CD4-positive, alpha-beta T cell treated with Interleukin-21 for 1 hour (primary cell): ENCODE results near the gene GNG5.
"Not testable (repeated sequence)": the region's sequence is repeated elsewhere in the genome, so short reads cannot be mapped to it uniquely, and the experiment has no call there.

Experiments
- DNase-seq: peaks from one replicate; pipeline ENCODE4 v3.0.0-alpha.2; 2020

The GNG5 gene

GRCh38 chr1:84481317-84481716 is 25.1 kb downstream of the GNG5 start:
- no peak for DNase-seq

GRCh38 chr1:84480650-84481049 is 25.7 kb downstream of the GNG5 start:
- DNase-seq: no peak

GRCh38 chr1:84479998-84480397 is 26.4 kb downstream of the GNG5 start:
- no peak for DNase-seq

- peak; percentile 83 for DNase-seq
Measured at GRCh38 chr1:84478876-84479868, 27.2 kb downstream of the GNG5 start, which contains the start of gene RPF1. TSS of gene RPF1 (plus strand) at chr1:84479266. CDS start at chr1:84479282, 16 bp downstream.

GRCh38 chr1:84476225-84476624 is 30.2 kb downstream of the GNG5 start:
- no peak for DNase-seq

- DNase-seq: no peak
Measured at GRCh38 chr1:84467298-84467697, 39.1 kb downstream of the GNG5 start.

- no peak for DNase-seq
Measured at GRCh38 chr1:84462118-84462517, 44.3 kb downstream of the GNG5 start.

- no peak for DNase-seq
Measured at GRCh38 chr1:84452436-84452835, 53.9 kb downstream of the GNG5 start.

GRCh38 chr1:84450910-84451309 is 55.5 kb downstream of the GNG5 start:
- no peak for DNase-seq

GRCh38 chr1:84448704-84449103 is 57.7 kb downstream of the GNG5 start:
- not testable (repeated sequence) for DNase-seq
